Activated T-cell treated with anti-CD3 and anti-CD28 coated beads, Interleukin-2, amount 50 U/mL, for 24 hours (primary cell): ENCODE data around the gene LPIN3.
A peak's percentile ranks its signal among the peaks of the same experiment; 100 is the strongest.

Experiments used
- DNase-seq: peaks from one replicate; pipeline ENCODE4 v3.0.0-alpha.2; 2020
- H3K27ac Mint-ChIP-seq: 2 replicates; pipeline ENCODE4 v1.8.0; 2020; ENCODE audit warnings: mild to moderate bottlenecking, mixed read lengths
- H3K27me3 Mint-ChIP-seq: 2 replicates; pipeline ENCODE4 v1.8.0; 2020; ENCODE audit warnings: mixed read lengths
- H3K36me3 Mint-ChIP-seq: 2 replicates; pipeline ENCODE4 v1.8.0; 2020; ENCODE audit warnings: low read depth, mixed read lengths
- H3K4me1 Mint-ChIP-seq: 2 replicates; pipeline ENCODE4 v1.8.0; 2020; ENCODE audit warnings: low read depth, mixed read lengths
- H3K4me3 Mint-ChIP-seq: 2 replicates; pipeline ENCODE4 v1.8.0; 2020; ENCODE audit warnings: mild to moderate bottlenecking, moderate library complexity, mixed read lengths
- H3K9me3 Mint-ChIP-seq: 2 replicates; pipeline ENCODE4 v1.8.0; 2020; ENCODE audit warnings: mixed read lengths

The LPIN3 gene

GRCh38 chr20:41363601-41364000 is 23.0 kb downstream of the LPIN3 start:
- Mint-ChIP-seq H3K9me3 (no peaks in the 10 kb centered on the region), H3K27ac (no peak overlapping the region), H3K27me3 (peaks cover 28% of the 10 kb centered on the region), H3K4me3 (no peak overlapping the region), H3K4me1 (peaks cover 3% of the 10 kb centered on the region), H3K36me3 (no peaks in the 10 kb centered on the region)
- DNase-seq: no peak

GRCh38 chr20:41364236-41364855 is 23.7 kb downstream of the LPIN3 start:
- no peaks in the 10 kb centered on the region for H3K9me3 Mint-ChIP-seq
- DNase-seq: no peak
- no peaks in the 10 kb centered on the region for H3K36me3 Mint-ChIP-seq
- peaks cover 33% of the 10 kb centered on the region for H3K27me3 Mint-ChIP-seq
- H3K4me3 Mint-ChIP-seq: no peak overlapping the region
- H3K27ac Mint-ChIP-seq: no peak overlapping the region
- peaks cover 3% of the 10 kb centered on the region for H3K4me1 Mint-ChIP-seq

- Mint-ChIP-seq H3K4me1 (peaks cover 5% of the 10 kb centered on the region), H3K9me3 (no peaks in the 10 kb centered on the region), H3K4me3 (no peak overlapping the region), H3K27ac (no peak overlapping the region), H3K36me3 (no peaks in the 10 kb centered on the region), H3K27me3 (peaks cover 40% of the 10 kb centered on the region)
- no peak for DNase-seq
Observed at GRCh38 chr20:41364967-41365765, 24.5 kb downstream of the LPIN3 start.

GRCh38 chr20:41365777-41366545 is 25.3 kb downstream of the LPIN3 start:
- Mint-ChIP-seq H3K4me3 (no peak overlapping the region), H3K27me3 (peaks cover 40% of the 10 kb centered on the region)
- DNase-seq: no peak

GRCh38 chr20:41366546-41367392 is 26.1 kb downstream of the LPIN3 start, which contains the start of gene EMILIN3:
Gene EMILIN3 (minus strand): TSS chr20:41366818. CDS start chr20:41366634, 184 bp downstream.
- H3K4me3 Mint-ChIP-seq: peak within 1 kb of the TSS; percentile 52
- no peak for DNase-seq
- H3K27me3 Mint-ChIP-seq: peaks cover 45% of the 10 kb centered on the region
- H3K4me1 Mint-ChIP-seq: peaks cover 5% of the 10 kb centered on the region
- peaks cover 5% of the 10 kb centered on the region for H3K9me3 Mint-ChIP-seq
- no peak within 1 kb of the TSS for H3K27ac Mint-ChIP-seq
- H3K36me3 Mint-ChIP-seq: no peaks in the 10 kb centered on the region

More at GRCh38 chr20:41365777-41366545, 25.3 kb downstream of the LPIN3 start:
- H3K9me3 Mint-ChIP-seq: no peaks in the 10 kb centered on the region
- no peak overlapping the region for H3K27ac Mint-ChIP-seq
- H3K36me3 Mint-ChIP-seq: no peaks in the 10 kb centered on the region
- H3K4me1 Mint-ChIP-seq: peaks cover 5% of the 10 kb centered on the region

- peak overlapping the region; percentile 52 for H3K4me3 Mint-ChIP-seq
- no peaks in the 10 kb centered on the region for H3K36me3 Mint-ChIP-seq
- peaks cover 45% of the 10 kb centered on the region for H3K27me3 Mint-ChIP-seq
- no peak overlapping the region for H3K27ac Mint-ChIP-seq
- DNase-seq: no peak
- H3K4me1 Mint-ChIP-seq: peaks cover 5% of the 10 kb centered on the region
- H3K9me3 Mint-ChIP-seq: peaks cover 5% of the 10 kb centered on the region
Observed at GRCh38 chr20:41367393-41367695, 26.7 kb downstream of the LPIN3 start.

- H3K27me3 Mint-ChIP-seq: peaks cover 50% of the 10 kb centered on the region
- peaks cover 5% of the 10 kb centered on the region for H3K4me1 Mint-ChIP-seq
- H3K27ac Mint-ChIP-seq: no peak overlapping the region
- H3K9me3 Mint-ChIP-seq: peaks cover 5% of the 10 kb centered on the region
- DNase-seq: no peak
- no peak overlapping the region for H3K4me3 Mint-ChIP-seq
- H3K36me3 Mint-ChIP-seq: no peaks in the 10 kb centered on the region
Observed at GRCh38 chr20:41367956-41368355, 27.3 kb downstream of the LPIN3 start.

- peaks cover 5% of the 10 kb centered on the region for H3K4me1 Mint-ChIP-seq
- H3K9me3 Mint-ChIP-seq: peaks cover 5% of the 10 kb centered on the region
- peaks cover 61% of the 10 kb centered on the region for H3K27me3 Mint-ChIP-seq
- DNase-seq: no peak
- H3K4me3 Mint-ChIP-seq: no peak overlapping the region
- H3K27ac Mint-ChIP-seq: no peak overlapping the region
- no peaks in the 10 kb centered on the region for H3K36me3 Mint-ChIP-seq
Observed at GRCh38 chr20:41369673-41370072, 29.1 kb downstream of the LPIN3 start.

GRCh38 chr20:41370176-41370575 is 29.6 kb downstream of the LPIN3 start:
- H3K9me3 Mint-ChIP-seq: peaks cover 5% of the 10 kb centered on the region
- H3K4me3 Mint-ChIP-seq: no peak overlapping the region
- H3K27me3 Mint-ChIP-seq: peaks cover 56% of the 10 kb centered on the region
- DNase-seq: no peak
- H3K27ac Mint-ChIP-seq: no peak overlapping the region
- H3K4me1 Mint-ChIP-seq: peaks cover 5% of the 10 kb centered on the region
- no peaks in the 10 kb centered on the region for H3K36me3 Mint-ChIP-seq

GRCh38 chr20:41371371-41371770 is 30.8 kb downstream of the LPIN3 start:
- Mint-ChIP-seq H3K27me3 (peaks cover 60% of the 10 kb centered on the region), H3K36me3 (no peaks in the 10 kb centered on the region), H3K27ac (no peak overlapping the region), H3K4me1 (peaks cover 5% of the 10 kb centered on the region), H3K9me3 (peaks cover 5% of the 10 kb centered on the region), H3K4me3 (no peak overlapping the region)
- no peak for DNase-seq

- H3K36me3 Mint-ChIP-seq: no peaks in the 10 kb centered on the region
- H3K27ac Mint-ChIP-seq: no peak overlapping the region
- no peak for DNase-seq
- H3K4me1 Mint-ChIP-seq: peaks cover 2% of the 10 kb centered on the region
- peaks cover 5% of the 10 kb centered on the region for H3K9me3 Mint-ChIP-seq
- no peak overlapping the region for H3K4me3 Mint-ChIP-seq
- H3K27me3 Mint-ChIP-seq: peaks cover 62% of the 10 kb centered on the region
Observed at GRCh38 chr20:41373251-41373783, 32.7 kb downstream of the LPIN3 start.

- Mint-ChIP-seq H3K4me1 (peaks cover 2% of the 10 kb centered on the region), H3K4me3 (no peak overlapping the region), H3K36me3 (no peaks in the 10 kb centered on the region), H3K9me3 (peaks cover 5% of the 10 kb centered on the region), H3K27me3 (peaks cover 59% of the 10 kb centered on the region), H3K27ac (no peak overlapping the region)
- DNase-seq: no peak
Observed at GRCh38 chr20:41373931-41374920, 33.6 kb downstream of the LPIN3 start.

GRCh38 chr20:41375846-41376245 is 35.2 kb downstream of the LPIN3 start:
- no peak overlapping the region for H3K27ac Mint-ChIP-seq
- peaks cover 5% of the 10 kb centered on the region for H3K9me3 Mint-ChIP-seq
- H3K4me3 Mint-ChIP-seq: no peak overlapping the region
- H3K27me3 Mint-ChIP-seq: peaks cover 59% of the 10 kb centered on the region
- H3K36me3 Mint-ChIP-seq: no peaks in the 10 kb centered on the region
- DNase-seq: no peak
- peaks cover 2% of the 10 kb centered on the region for H3K4me1 Mint-ChIP-seq
